H1 (cell line): ENCODE measurements around the gene ATP1B3. TPM values are rescaled to one million over a fixed set of nuclear protein-coding genes. Genes with fewer than 3 reads are reported as not detected.

Source experiments
- EGR1 ChIP-seq: IDR thresholded peaks from 2 replicates; pipeline ENCODE4 v1.6.1; 2011; ENCODE audit warnings: low read depth, low read length, borderline replicate concordance
- HDAC2 ChIP-seq, 2 experiments: fragments of 300-600 bp in 1 of 2; sonication (generic) in 1 of 2; IDR thresholded peaks; 2 replicates each; pipeline ENCODE4 v1.6.1; 2011 to 2012; ENCODE audit warnings: low read depth in 2 of 2, low read length in 2 of 2, mild to moderate bottlenecking in 2 of 2, moderate library complexity in 2 of 2, borderline replicate concordance in 1 of 2, inconsistent platforms in 1 of 2
- KDM5A ChIP-seq: fragments of 200-600 bp; IDR thresholded peaks from 2 replicates; pipeline ENCODE4 v1.7.1; 2012; ENCODE audit warnings: mild to moderate bottlenecking, low read length, inconsistent platforms, mixed read lengths
- RAD21 ChIP-seq, 2 experiments: IDR thresholded peaks in 1 of 2; conservative IDR thresholded peaks in 1 of 2; 2 replicates each; pipeline ENCODE4 v1.6.1; 2011; ENCODE audit warnings: low read depth in 2 of 2, low read length in 2 of 2, improper control_type of control experiment in 1 of 2, inconsistent platforms in 1 of 2, mild to moderate bottlenecking in 1 of 2, moderate library complexity in 1 of 2
- RBBP5 ChIP-seq: IDR thresholded peaks from 2 replicates; pipeline ENCODE4 v1.7.1; 2012; ENCODE audit warnings: low read depth, mild to moderate bottlenecking, inconsistent platforms, low read length, moderate library complexity, borderline replicate concordance
- RXRA ChIP-seq: IDR thresholded peaks from 2 replicates; pipeline ENCODE4 v1.6.1; 2011; ENCODE audit warnings: low read depth, mild to moderate bottlenecking, low read length, moderate library complexity; ENCODE audit not compliant: insufficient read depth
- SAP30 ChIP-seq: fragments of 300-600 bp; sonication (generic); IDR thresholded peaks from 2 replicates; pipeline ENCODE4 v1.7.1; 2012; ENCODE audit warnings: low read length, moderate library complexity, mild to moderate bottlenecking, inconsistent platforms; ENCODE audit not compliant: insufficient read depth, insufficient replicate concordance
- SRF ChIP-seq: IDR thresholded peaks from 2 replicates; pipeline ENCODE4 v1.6.1; 2011; ENCODE audit warnings: mild to moderate bottlenecking, low read depth, low read length, moderate library complexity
- TAF7 ChIP-seq: optimal IDR thresholded peaks from 2 replicates; pipeline ENCODE3; 2011; ENCODE audit warnings: low read depth, mild to moderate bottlenecking, inconsistent platforms, low read length, moderate library complexity, borderline replicate concordance
- TCF12 ChIP-seq: IDR thresholded peaks from 2 replicates; pipeline ENCODE4 v1.6.1; 2011; ENCODE audit warnings: low read depth, mild to moderate bottlenecking, low read length
- polyA plus RNA-seq, 7 experiments: library from polyadenylated mRNA; depleted of rRNA in 3 of 7; stranded (reverse) in 5 of 7; unstranded in 2 of 7; fragments of >200 nt in 5 of 7; fragments of 200-250 nt in 2 of 7; gene quantifications; 1 replicate in 5 of 7; 2 replicates in 1 of 7; 4 replicates in 1 of 7; pipeline versions ENCODE4 v1.2.1 to v1.2.3, GENCODE V29; 2011 to 2013; ENCODE audit warnings: missing spikeins in 2 of 7, mixed read lengths in 2 of 7
- total RNA-seq: library from RNA; stranded (reverse); fragmentation: NEBNext Ultra II Directional; extraction: Animal tissue kit (Norgen Biotek cat#: 25700); gene quantifications from 2 replicates; pipeline ENCODE4 v1.2.1, GENCODE V29; 2021

Gene ATP1B3
- total and polyA plus RNA-seq, 2 of the 8 experiments (the other 6 are each of a cell fraction or from before 2014, with no cell fraction given) = 233 to 342 TPM

- TF ChIP-seq SAP30 (no peak), HDAC2 (IDR thresholded peaks at IDR 0.05; ENCODE audit: borderline replicate concordance in 1 of 2, low read depth in 2 of 2, low read length in 2 of 2) (no peak; a peak in 1 of 4 replicates), EGR1 (no peak), TCF12 (no peak), KDM5A (no peak), RBBP5 (no peak), SRF (no peak), RXRA (no peak), TAF7 (no peak), RAD21 (IDR thresholded peaks at IDR 0.05 in 1 of 2, conservative IDR thresholded peaks at IDR 0.05 in 1 of 2; ENCODE audit: low read depth in 2 of 2, low read length in 2 of 2) (no peak)
Observed at GRCh38 chr3:141875893-141876380, 506 bp upstream of the ATP1B3 start (continued).
